ENCODE measurements around the gene PIGU.

PIGU gene

GRCh38 chr20:34575271-34575670 is 101.6 kb downstream of the PIGU start:
- Histone ChIP-seq H3K27me3 (ENCODE audit: control insufficient read depth, insufficient read depth, low read length) (no peaks in the 10 kb centered on the region), H3K9me3 (ENCODE audit: control insufficient read depth, insufficient read depth, low read length) (no peaks in the 10 kb centered on the region), H3K36me3 (ENCODE audit: control insufficient read depth, insufficient read depth, low read length) (peaks cover 5% of the 10 kb centered on the region; the same call in 1 of the 2 replicates), H3K4me1 (ENCODE audit: control insufficient read depth, insufficient read depth, low read length) (no peaks in the 10 kb centered on the region), H3K9ac (ENCODE audit: low read depth, low read length) (no peak overlapping the region), H3K4me3 (ENCODE audit: low read depth, low read length) (no peak overlapping the region), H3K27ac (ENCODE audit: low read depth, low read length) (no peak overlapping the region)

- H3K4me1 ChIP-seq (ENCODE audit: control insufficient read depth, insufficient read depth, low read length), result no peaks in the 10 kb centered on the region
- no peak overlapping the region for H3K9ac ChIP-seq (ENCODE audit: low read depth, low read length)
- H3K27me3 ChIP-seq (ENCODE audit: control insufficient read depth, insufficient read depth, low read length), result no peaks in the 10 kb centered on the region
- no peak overlapping the region for H3K4me3 ChIP-seq (ENCODE audit: low read depth, low read length)
- peaks cover 5% of the 10 kb centered on the region; the same call in 1 of the 2 replicates for H3K36me3 ChIP-seq (ENCODE audit: control insufficient read depth, insufficient read depth, low read length)
- no peaks in the 10 kb centered on the region for H3K9me3 ChIP-seq (ENCODE audit: control insufficient read depth, insufficient read depth, low read length)
- no peak overlapping the region for H3K27ac ChIP-seq (ENCODE audit: low read depth, low read length)
These were observed 102.0 kb downstream of the PIGU start for GRCh38 chr20:34574861-34575260.

DNA sequence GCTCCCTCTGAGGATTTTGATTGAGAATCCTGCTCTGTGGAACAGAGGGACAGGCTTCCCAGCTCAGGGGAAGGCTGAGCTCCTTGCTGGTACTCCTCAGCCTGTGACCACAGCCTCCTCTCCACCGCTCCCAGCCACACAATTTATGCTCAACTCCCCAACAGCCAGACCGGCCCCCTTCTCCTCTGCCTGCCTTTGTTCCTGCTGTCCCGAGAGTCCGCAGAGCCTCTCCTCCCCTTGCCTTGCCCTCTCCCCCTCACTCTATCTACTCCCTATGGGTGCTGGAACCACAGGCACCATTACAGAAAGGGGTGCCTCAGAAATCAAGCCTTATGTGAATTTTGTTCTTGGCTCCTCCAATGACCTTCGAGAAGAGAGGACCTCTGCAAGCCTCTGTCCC is 102.5 kb downstream of the PIGU start:
- no peak overlapping the region for H3K4me3 ChIP-seq (ENCODE audit: low read depth, low read length)
- no peak overlapping the region for H3K27ac ChIP-seq (ENCODE audit: low read depth, low read length)
- H3K27me3 ChIP-seq (ENCODE audit: control insufficient read depth, insufficient read depth, low read length), result no peaks in the 10 kb centered on the region
- H3K36me3 ChIP-seq (ENCODE audit: control insufficient read depth, insufficient read depth, low read length), result peaks cover 9% of the 10 kb centered on the region; the same call in 1 of the 2 replicates
- no peaks in the 10 kb centered on the region for H3K9me3 ChIP-seq (ENCODE audit: control insufficient read depth, insufficient read depth, low read length)
- H3K4me1 ChIP-seq (ENCODE audit: control insufficient read depth, insufficient read depth, low read length), result no peaks in the 10 kb centered on the region
- H3K9ac ChIP-seq (ENCODE audit: low read depth, low read length), result no peak overlapping the region

- Histone ChIP-seq H3K4me1 (ENCODE audit: control insufficient read depth, insufficient read depth, low read length) (no peaks in the 10 kb centered on the region), H3K4me3 (ENCODE audit: low read depth, low read length) (no peak overlapping the region), H3K27me3 (ENCODE audit: control insufficient read depth, insufficient read depth, low read length) (no peaks in the 10 kb centered on the region), H3K27ac (ENCODE audit: low read depth, low read length) (no peak overlapping the region), H3K9me3 (ENCODE audit: control insufficient read depth, insufficient read depth, low read length) (no peaks in the 10 kb centered on the region), H3K36me3 (ENCODE audit: control insufficient read depth, insufficient read depth, low read length) (peaks cover 9% of the 10 kb centered on the region; the same call in 1 of the 2 replicates), H3K9ac (ENCODE audit: low read depth, low read length) (no peak overlapping the region)
These were observed 103.2 kb downstream of the PIGU start for GRCh38 chr20:34573541-34574300.

- H3K27me3 ChIP-seq (ENCODE audit: control insufficient read depth, insufficient read depth, low read length), result no peaks in the 10 kb centered on the region
- H3K9ac ChIP-seq (ENCODE audit: low read depth, low read length), result no peak overlapping the region
- no peak overlapping the region for H3K27ac ChIP-seq (ENCODE audit: low read depth, low read length)
- H3K36me3 ChIP-seq (ENCODE audit: control insufficient read depth, insufficient read depth, low read length), result peaks cover 9% of the 10 kb centered on the region; the same call in 1 of the 2 replicates
- no peaks in the 10 kb centered on the region for H3K9me3 ChIP-seq (ENCODE audit: control insufficient read depth, insufficient read depth, low read length)
- H3K4me1 ChIP-seq (ENCODE audit: control insufficient read depth, insufficient read depth, low read length), result peaks cover 10% of the 10 kb centered on the region
- no peak overlapping the region for H3K4me3 ChIP-seq (ENCODE audit: low read depth, low read length)
These were observed 105.1 kb downstream of the PIGU start for GRCh38 chr20:34571753-34572152.

- H3K4me3 ChIP-seq (ENCODE audit: low read depth, low read length), result no peak overlapping the region
- H3K36me3 ChIP-seq (ENCODE audit: control insufficient read depth, insufficient read depth, low read length), result peaks cover 9% of the 10 kb centered on the region; the same call in 1 of the 2 replicates
- H3K9me3 ChIP-seq (ENCODE audit: control insufficient read depth, insufficient read depth, low read length), result no peaks in the 10 kb centered on the region
- no peak overlapping the region for H3K27ac ChIP-seq (ENCODE audit: low read depth, low read length)
- no peak overlapping the region for H3K9ac ChIP-seq (ENCODE audit: low read depth, low read length)
- H3K4me1 ChIP-seq (ENCODE audit: control insufficient read depth, insufficient read depth, low read length), result peaks cover 10% of the 10 kb centered on the region
- H3K27me3 ChIP-seq (ENCODE audit: control insufficient read depth, insufficient read depth, low read length), result no peaks in the 10 kb centered on the region
These were observed 106.0 kb downstream of the PIGU start for GRCh38 chr20:34570859-34571306.

- Histone ChIP-seq H3K36me3 (ENCODE audit: control insufficient read depth, insufficient read depth, low read length) (peaks cover 9% of the 10 kb centered on the region; the same call in 1 of the 2 replicates), H3K4me3 (ENCODE audit: low read depth, low read length) (no peak overlapping the region), H3K27me3 (ENCODE audit: control insufficient read depth, insufficient read depth, low read length) (no peaks in the 10 kb centered on the region), H3K9me3 (ENCODE audit: control insufficient read depth, insufficient read depth, low read length) (no peaks in the 10 kb centered on the region), H3K4me1 (ENCODE audit: control insufficient read depth, insufficient read depth, low read length) (peaks cover 10% of the 10 kb centered on the region), H3K9ac (ENCODE audit: low read depth, low read length) (no peak overlapping the region), H3K27ac (ENCODE audit: low read depth, low read length) (no peak overlapping the region)
These were observed 107.3 kb downstream of the PIGU start for GRCh38 chr20:34569598-34569997.

GRCh38 chr20:34567892-34568865 is 108.7 kb downstream of the PIGU start:
- peaks cover 10% of the 10 kb centered on the region for H3K4me1 ChIP-seq (ENCODE audit: control insufficient read depth, insufficient read depth, low read length)
- H3K9me3 ChIP-seq (ENCODE audit: control insufficient read depth, insufficient read depth, low read length), result no peaks in the 10 kb centered on the region
- no peaks in the 10 kb centered on the region for H3K27me3 ChIP-seq (ENCODE audit: control insufficient read depth, insufficient read depth, low read length)
- H3K27ac ChIP-seq (ENCODE audit: low read depth, low read length), result no peak overlapping the region
- no peak overlapping the region for H3K4me3 ChIP-seq (ENCODE audit: low read depth, low read length)
- H3K36me3 ChIP-seq (ENCODE audit: control insufficient read depth, insufficient read depth, low read length), result peaks cover 9% of the 10 kb centered on the region; the same call in 1 of the 2 replicates
- no peak overlapping the region for H3K9ac ChIP-seq (ENCODE audit: low read depth, low read length)

GRCh38 chr20:34566978-34567891 is 109.7 kb downstream of the PIGU start:
- Histone ChIP-seq H3K9ac (ENCODE audit: low read depth, low read length) (no peak overlapping the region), H3K27ac (ENCODE audit: low read depth, low read length) (no peak overlapping the region), H3K4me1 (ENCODE audit: control insufficient read depth, insufficient read depth, low read length) (peaks cover 10% of the 10 kb centered on the region), H3K4me3 (ENCODE audit: low read depth, low read length) (no peak overlapping the region), H3K27me3 (ENCODE audit: control insufficient read depth, insufficient read depth, low read length) (no peaks in the 10 kb centered on the region), H3K36me3 (ENCODE audit: control insufficient read depth, insufficient read depth, low read length) (peaks cover 9% of the 10 kb centered on the region; the same call in 1 of the 2 replicates), H3K9me3 (ENCODE audit: control insufficient read depth, insufficient read depth, low read length) (no peaks in the 10 kb centered on the region)

DNA sequence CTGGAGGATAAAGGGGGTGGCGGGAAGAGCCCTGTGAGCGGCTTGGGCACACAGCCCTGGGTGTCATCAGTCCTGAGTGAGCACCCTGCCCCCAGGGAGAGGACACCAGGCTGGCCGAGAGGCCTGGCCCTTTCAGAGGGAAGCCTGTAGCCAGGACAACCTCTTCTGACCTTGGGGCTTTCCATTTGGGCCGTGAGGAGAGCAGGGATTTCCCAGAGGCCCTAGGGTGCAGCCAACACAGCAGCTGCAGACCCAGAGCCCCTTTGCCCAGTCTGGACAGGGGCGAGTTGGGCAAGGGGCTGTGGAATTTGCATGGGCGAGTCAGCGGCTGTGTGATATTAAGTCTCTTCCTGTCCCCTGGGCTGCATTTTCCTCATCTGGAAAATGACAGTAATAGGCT is 112.1 kb downstream of the PIGU start:
- Histone ChIP-seq H3K27me3 (ENCODE audit: control insufficient read depth, insufficient read depth, low read length) (no peaks in the 10 kb centered on the region), H3K9me3 (ENCODE audit: control insufficient read depth, insufficient read depth, low read length) (no peaks in the 10 kb centered on the region), H3K4me1 (ENCODE audit: control insufficient read depth, insufficient read depth, low read length) (peaks cover 10% of the 10 kb centered on the region), H3K4me3 (ENCODE audit: low read depth, low read length) (no peak overlapping the region), H3K9ac (ENCODE audit: low read depth, low read length) (no peak overlapping the region), H3K27ac (ENCODE audit: low read depth, low read length) (no peak overlapping the region), H3K36me3 (ENCODE audit: control insufficient read depth, insufficient read depth, low read length) (0 out of 2 replicates have a peak, but pooled peaks cover 4% of the 10 kb centered on the region)

All from HUES48 (cell line).